ENCODE data around the gene ADARB2.

DNA sequence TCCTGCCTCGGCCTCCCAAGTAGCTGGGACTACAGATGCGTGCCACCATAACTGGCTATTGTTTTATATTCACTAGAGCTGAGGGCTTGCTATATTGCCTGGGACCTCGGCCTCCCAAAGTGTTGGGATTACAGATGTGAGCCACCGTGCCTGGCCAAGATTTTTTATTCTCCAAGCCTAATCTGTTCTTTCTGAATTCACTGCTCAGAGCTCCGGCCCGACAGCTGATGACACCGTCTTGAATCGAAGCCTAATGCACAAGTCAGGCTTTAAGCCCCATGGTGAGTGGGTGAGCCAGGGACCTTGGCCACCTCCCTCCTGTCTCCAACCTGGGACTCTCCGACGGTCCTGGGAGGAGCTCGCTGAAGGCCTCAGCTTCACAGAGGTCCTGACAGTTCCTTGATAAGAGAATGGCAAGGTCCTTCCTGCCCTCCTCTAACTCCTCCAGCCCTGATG, 342.3 kb downstream of the ADARB2 start:
- TF ChIP-seq, protein P1, sequence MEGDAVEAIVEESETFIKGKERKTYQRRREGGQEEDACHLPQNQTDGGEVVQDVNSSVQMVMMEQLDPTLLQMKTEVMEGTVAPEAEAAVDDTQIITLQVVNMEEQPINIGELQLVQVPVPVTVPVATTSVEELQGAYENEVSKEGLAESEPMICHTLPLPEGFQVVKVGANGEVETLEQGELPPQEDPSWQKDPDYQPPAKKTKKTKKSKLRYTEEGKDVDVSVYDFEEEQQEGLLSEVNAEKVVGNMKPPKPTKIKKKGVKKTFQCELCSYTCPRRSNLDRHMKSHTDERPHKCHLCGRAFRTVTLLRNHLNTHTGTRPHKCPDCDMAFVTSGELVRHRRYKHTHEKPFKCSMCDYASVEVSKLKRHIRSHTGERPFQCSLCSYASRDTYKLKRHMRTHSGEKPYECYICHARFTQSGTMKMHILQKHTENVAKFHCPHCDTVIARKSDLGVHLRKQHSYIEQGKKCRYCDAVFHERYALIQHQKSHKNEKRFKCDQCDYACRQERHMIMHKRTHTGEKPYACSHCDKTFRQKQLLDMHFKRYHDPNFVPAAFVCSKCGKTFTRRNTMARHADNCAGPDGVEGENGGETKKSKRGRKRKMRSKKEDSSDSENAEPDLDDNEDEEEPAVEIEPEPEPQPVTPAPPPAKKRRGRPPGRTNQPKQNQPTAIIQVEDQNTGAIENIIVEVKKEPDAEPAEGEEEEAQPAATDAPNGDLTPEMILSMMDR (IDR thresholded peaks at IDR 0.05): no peak
- TF ChIP-seq POLR2A (IDR thresholded peaks at IDR 0.05): no peak

Measured in Peyer's patch (tissue), 4 donors.